Brain microvascular endothelial cell (primary cell): ENCODE measurements around the gene SPRN.

Experiments used
- DNase-seq: peaks from one replicate; pipeline ENCODE4 v3.0.0-alpha.2; 2020
- H3K27ac ChIP-seq: fragments of 250-450 bp; sonication (Bioruptor Pico); 2 replicates; pipeline ENCODE4 v1.5.1; 2020; ENCODE audit warnings: mild to moderate bottlenecking, moderate library complexity
- H3K27me3 ChIP-seq: fragments of 250-450 bp; sonication (Bioruptor Pico); replicated peaks from 2 replicates; pipeline ENCODE4 v1.5.1; 2020; ENCODE audit warnings: mild to moderate bottlenecking
- H3K36me3 ChIP-seq: fragments of 250-450 bp; sonication (Bioruptor Pico); replicated peaks from 2 replicates; pipeline ENCODE4 v1.5.1; 2020; ENCODE audit warnings: mild to moderate bottlenecking
- H3K4me3 ChIP-seq: 2 replicates; pipeline ENCODE4 v1.5.1; 2011; ENCODE audit warnings: low read depth, mild to moderate bottlenecking, control low read depth, low read length, moderate library complexity
- CTCF ChIP-seq: IDR thresholded peaks from 2 replicates; pipeline ENCODE4 v1.5.1; 2011; ENCODE audit warnings: low read depth, mild to moderate bottlenecking, moderate library complexity, low read length, control low read depth, inconsistent platforms; ENCODE audit errors: missing control alignments
- in situ Hi-C: cut with HindIII; loops from 2 replicates; pipeline ENCODE4 v1.10.0; 2017; ENCODE audit warnings: low sequenced_read_pairs, low pct_ligation_motif_present

SPRN gene

GRCh38 chr10:133401981-133402725 is 22.3 kb downstream of the SPRN start:
- H3K27me3 ChIP-seq, result no peaks in the 10 kb centered on the region
- no peak for TF ChIP-seq CTCF
- no peak overlapping the region for H3K4me3 ChIP-seq
- no peak overlapping the region for H3K27ac ChIP-seq
- peaks cover 55% of the 10 kb centered on the region for H3K36me3 ChIP-seq
- in situ Hi-C loops, result no loop called here
- DNase-seq, result no peak

- Histone ChIP-seq H3K27me3 (no peaks in the 10 kb centered on the region), H3K4me3 (no peak overlapping the region), H3K36me3 (peaks cover 51% of the 10 kb centered on the region), H3K27ac (no peak overlapping the region)
- in situ Hi-C loops, result no loop called here
- TF ChIP-seq CTCF, result no peak
- no peak for DNase-seq
Measured at GRCh38 chr10:133401500-133401899, 22.9 kb downstream of the SPRN start.

GRCh38 chr10:133400624-133401424 is 23.6 kb downstream of the SPRN start:
- in situ Hi-C loops, result no loop called here
- peaks cover 56% of the 10 kb centered on the region for H3K36me3 ChIP-seq
- no peak overlapping the region for H3K4me3 ChIP-seq
- H3K27ac ChIP-seq, result no peak overlapping the region
- no peak for TF ChIP-seq CTCF
- H3K27me3 ChIP-seq, result no peaks in the 10 kb centered on the region
- no peak for DNase-seq

- no peak for TF ChIP-seq CTCF
- Histone ChIP-seq H3K4me3 (no peak overlapping the region), H3K27ac (no peak overlapping the region), H3K27me3 (no peaks in the 10 kb centered on the region), H3K36me3 (peaks cover 50% of the 10 kb centered on the region)
- in situ Hi-C loops, result no loop called here
- DNase-seq, result no peak
Measured at GRCh38 chr10:133399123-133399601, 25.3 kb downstream of the SPRN start.

GRCh38 chr10:133397938-133398337 is 26.5 kb downstream of the SPRN start:
- Histone ChIP-seq H3K27ac (peak overlapping the region; percentile 71), H3K36me3 (peaks cover 45% of the 10 kb centered on the region), H3K27me3 (no peaks in the 10 kb centered on the region), H3K4me3 (no peak overlapping the region)
- no peak for TF ChIP-seq CTCF
- in situ Hi-C loops, result no loop called here
- DNase-seq, result no peak
